AG04449 (cell line): ENCODE data around the gene SPAG17.

Source experiments
- CTCF ChIA-PET: fragments of 350-600 bp; formaldehyde crosslinking; extraction: SDS; loops from one replicate; lab custom pipeline; 2021; ENCODE audit warnings: antibody characterized with exemption; lab: Yijun Ruan, JAX
- POLR2A ChIA-PET: fragments of 400-600, 350-600 bp; formaldehyde crosslinking; extraction: SDS; loops from one replicate; lab custom pipeline; 2020; ENCODE audit warnings: antibody characterized with exemption, inconsistent platforms; lab: Yijun Ruan, JAX
- DNase-seq: peaks from one replicate; pipeline ENCODE4 v3.0.0-alpha.2; 2010; ENCODE audit warnings: low read depth, low spot score
- H3K4me3 ChIP-seq: 2 replicates; pipeline ENCODE4 v1.5.1; 2011; ENCODE audit warnings: low read depth, mild to moderate bottlenecking, control low read depth, low read length
- TF ChIP-seq, protein P1 (sequence below): IDR thresholded peaks from one replicate; pipeline ENCODE4 v1.5.1; 2011; ENCODE audit warnings: mild to moderate bottlenecking, moderate library complexity, low read length, control low read depth, inconsistent platforms; ENCODE audit not compliant: insufficient read depth; ENCODE audit errors: missing control alignments

The SPAG17 gene

DNA sequence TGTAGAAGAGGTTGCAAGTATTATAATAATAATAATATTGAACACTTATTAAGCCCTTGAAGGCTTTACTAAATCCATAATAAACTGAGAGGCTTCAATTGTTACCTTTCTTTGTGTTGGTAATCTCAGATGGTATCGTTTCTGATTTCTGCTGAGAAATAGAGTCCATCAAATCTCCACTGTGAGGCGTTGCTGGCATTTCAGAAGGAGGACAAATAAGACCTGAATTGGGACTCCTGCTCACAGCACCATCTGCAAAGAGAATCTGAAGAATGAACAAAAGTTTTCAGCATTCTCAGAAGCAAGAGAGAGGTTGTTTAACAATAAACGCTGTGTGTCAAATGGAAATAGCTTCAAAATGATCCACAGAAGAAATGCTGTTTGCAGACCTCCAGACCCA lies 161.8 kb downstream of the SPAG17 start:
- POLR2A ChIA-PET: no interaction called here
- TF ChIP-seq, protein P1, sequence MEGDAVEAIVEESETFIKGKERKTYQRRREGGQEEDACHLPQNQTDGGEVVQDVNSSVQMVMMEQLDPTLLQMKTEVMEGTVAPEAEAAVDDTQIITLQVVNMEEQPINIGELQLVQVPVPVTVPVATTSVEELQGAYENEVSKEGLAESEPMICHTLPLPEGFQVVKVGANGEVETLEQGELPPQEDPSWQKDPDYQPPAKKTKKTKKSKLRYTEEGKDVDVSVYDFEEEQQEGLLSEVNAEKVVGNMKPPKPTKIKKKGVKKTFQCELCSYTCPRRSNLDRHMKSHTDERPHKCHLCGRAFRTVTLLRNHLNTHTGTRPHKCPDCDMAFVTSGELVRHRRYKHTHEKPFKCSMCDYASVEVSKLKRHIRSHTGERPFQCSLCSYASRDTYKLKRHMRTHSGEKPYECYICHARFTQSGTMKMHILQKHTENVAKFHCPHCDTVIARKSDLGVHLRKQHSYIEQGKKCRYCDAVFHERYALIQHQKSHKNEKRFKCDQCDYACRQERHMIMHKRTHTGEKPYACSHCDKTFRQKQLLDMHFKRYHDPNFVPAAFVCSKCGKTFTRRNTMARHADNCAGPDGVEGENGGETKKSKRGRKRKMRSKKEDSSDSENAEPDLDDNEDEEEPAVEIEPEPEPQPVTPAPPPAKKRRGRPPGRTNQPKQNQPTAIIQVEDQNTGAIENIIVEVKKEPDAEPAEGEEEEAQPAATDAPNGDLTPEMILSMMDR: no peak
- no peak overlapping the region for H3K4me3 ChIP-seq
- CTCF ChIA-PET: no interaction called here
- no peak for DNase-seq

DNA sequence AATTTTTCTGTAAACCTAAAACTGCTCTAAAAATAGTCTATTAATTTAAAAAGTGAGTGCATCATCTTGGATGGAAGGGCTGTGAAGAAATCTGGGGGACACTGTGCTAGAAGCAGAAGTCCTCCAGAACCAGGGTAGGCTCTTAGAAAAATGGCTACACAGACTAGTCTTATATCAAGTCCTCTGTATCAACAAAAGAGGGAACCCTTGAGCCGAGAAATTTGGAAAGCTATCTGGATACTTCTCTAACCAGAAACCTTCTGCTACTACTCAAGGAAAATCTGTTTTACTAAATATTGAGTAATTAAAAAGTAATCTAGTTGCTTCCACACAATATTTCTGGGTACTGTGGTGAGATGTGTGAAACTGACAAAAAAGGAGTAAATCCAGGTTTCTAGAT lies 163.4 kb downstream of the SPAG17 start:
- ChIA-PET CTCF (no interaction called here), POLR2A (no interaction called here)
- no peak for DNase-seq
- TF ChIP-seq, protein P1: no peak
- no peak overlapping the region for H3K4me3 ChIP-seq

GRCh38 chr1:118018060-118018459 lies 167.0 kb downstream of the SPAG17 start:
- ChIA-PET CTCF (no interaction called here), POLR2A (no interaction called here)
- no peak for DNase-seq
- H3K4me3 ChIP-seq: no peak overlapping the region
- TF ChIP-seq, protein P1: no peak

DNA sequence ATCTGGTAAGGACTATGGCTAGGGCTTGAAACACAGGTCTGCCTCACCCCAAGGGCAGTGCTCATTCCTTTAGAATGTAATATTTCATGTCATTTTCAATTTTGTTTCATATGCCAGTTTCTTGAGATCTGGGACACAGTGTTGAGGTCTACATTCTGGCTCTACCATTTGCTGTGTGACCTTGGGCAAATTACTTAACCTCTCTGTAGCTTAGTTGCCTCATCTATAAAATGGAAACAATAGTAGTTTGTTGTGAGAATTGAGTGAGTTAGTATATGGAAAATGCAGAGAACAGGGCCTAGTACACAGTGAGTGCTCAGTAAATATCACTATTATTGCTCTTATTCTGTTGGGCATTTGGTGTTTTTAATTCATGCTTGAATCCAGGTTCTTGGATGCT lies 171.1 kb downstream of the SPAG17 start:
- H3K4me3 ChIP-seq: no peak overlapping the region
- ChIA-PET POLR2A (no interaction called here), CTCF (no interaction called here)
- DNase-seq: no peak
- TF ChIP-seq, protein P1: no peak

- no peak overlapping the region for H3K4me3 ChIP-seq
- no peak for DNase-seq
- TF ChIP-seq, protein P1: no peak
- ChIA-PET POLR2A (no interaction called here), CTCF (no interaction called here)
Observed at GRCh38 chr1:118013336-118013735, 171.7 kb downstream of the SPAG17 start.

- no peak overlapping the region for H3K4me3 ChIP-seq
- POLR2A ChIA-PET: no interaction called here
- no peak for DNase-seq
- CTCF ChIA-PET: no interaction called here
- TF ChIP-seq, protein P1: no peak
Observed at GRCh38 chr1:118012515-118013124, 172.4 kb downstream of the SPAG17 start.
